Activated B cell treated with CpG ODN at 0.5 μM for 24 hours (primary cell): ENCODE measurements around the gene U2AF1L4. TPM values are rescaled to one million over a fixed set of nuclear protein-coding genes. Genes with fewer than 3 reads are reported as not detected.

Source experiments
- ATAC-seq: fragments of 200-7000 bp; cut with Tn5 transposase; one replicate; pipeline ENCODE4 v1.10.0; 2021; ENCODE audit warnings: low read depth, mild to moderate bottlenecking, moderate library complexity
- CTCF ChIA-PET: fragments of 350-600 bp; sonication (Branson Sonifier 250); formaldehyde crosslinking; loops from one replicate; lab custom pipeline; 2021; ENCODE audit warnings: antibody characterized with exemption; lab: Charles Lee
- POLR2A ChIA-PET: fragments of 350-600 bp; sonication (Branson Sonifier 250); formaldehyde crosslinking; loops from one replicate; lab custom pipeline; 2021; ENCODE audit warnings: antibody characterized with exemption; lab: Charles Lee
- DNase-seq: peaks from one replicate; pipeline ENCODE4 v3.0.0; 2022
- H3K27ac Mint-ChIP-seq: one replicate; pipeline ENCODE4 v1.8.0; 2020; ENCODE audit warnings: mixed read lengths
- H3K27me3 Mint-ChIP-seq: one replicate; pipeline ENCODE4 v1.8.0; 2021; ENCODE audit warnings: mixed read lengths
- H3K36me3 Mint-ChIP-seq: one replicate; pipeline ENCODE4 v1.8.0; 2021; ENCODE audit warnings: low read depth, mixed read lengths
- H3K4me1 Mint-ChIP-seq: one replicate; pipeline ENCODE4 v1.8.0; 2021; ENCODE audit warnings: mixed read lengths
- H3K4me3 Mint-ChIP-seq: one replicate; pipeline ENCODE4 v1.8.0; 2020; ENCODE audit warnings: mild to moderate bottlenecking, mixed read lengths
- H3K9me3 Mint-ChIP-seq: one replicate; pipeline ENCODE4 v1.8.0; 2020; ENCODE audit warnings: mixed read lengths
- CTCF ChIP-seq: fragments of 200-600 bp; IDR thresholded peaks from one replicate; pipeline ENCODE4 v1.8.0; 2022; ENCODE audit warnings: antibody characterized with exemption, mild to moderate bottlenecking
- intact Hi-C: fragments of 100-400 bp; cut with micrococcal nuclease; formaldehyde crosslinking; loops from one replicate; pipeline ENCODE4 v1.15.1; 2024
- total RNA-seq: library from RNA; stranded (reverse); gene quantifications from 2 replicates; pipeline ENCODE4 v1.2.3, GENCODE V29; 2022

U2AF1L4 gene
- total RNA-seq, 1 donor from 2014 or later, result 46.1 TPM

GRCh38 chr19:35755550-35756376 lies 10.5 kb upstream of the U2AF1L4 start:
- intact Hi-C loops, result loop anchor here (5.0 kb wide), 1 partner anchor 208 kb away; the partner anchor contains the start of gene TMEM147
- H3K27me3 Mint-ChIP-seq, result peaks cover 15% of the 10 kb centered on the region
- peak overlapping the region; percentile 67 for H3K4me3 Mint-ChIP-seq
- no peaks in the 10 kb centered on the region for H3K9me3 Mint-ChIP-seq
- POLR2A ChIA-PET, result interaction anchor here (2.1 to 3.8 kb wide), 3 partner anchors 12 to 37 kb away, joined by 5 to 69 read pairs (median 12); partner anchors contain the start of genes IGFLR1, PSENEN and U2AF1L4
- no peak overlapping the region for H3K27ac Mint-ChIP-seq
- ATAC-seq (no peak), DNase-seq (no peak)
- CTCF ChIA-PET, result interaction anchor here (0.9 kb wide), 1 partner anchor 11 kb away, joined by 3 read pairs; the partner anchor contains the start of genes PSENEN and U2AF1L4
- H3K4me1 Mint-ChIP-seq, result peaks cover 33% of the 10 kb centered on the region
- peaks cover 34% of the 10 kb centered on the region for H3K36me3 Mint-ChIP-seq
- no peak for TF ChIP-seq CTCF

- Mint-ChIP-seq H3K27ac (no peak overlapping the region), H3K4me3 (peak overlapping the region; percentile 38), H3K4me1 (peaks cover 33% of the 10 kb centered on the region), H3K27me3 (peaks cover 15% of the 10 kb centered on the region), H3K9me3 (no peaks in the 10 kb centered on the region), H3K36me3 (peaks cover 34% of the 10 kb centered on the region)
- DNase-seq (no peak), ATAC-seq (no peak)
- POLR2A ChIA-PET, result interaction anchor here (3.8 kb wide), 1 partner anchor 11 kb away, joined by 69 read pairs; the partner anchor contains the start of genes IGFLR1, PSENEN and U2AF1L4
- TF ChIP-seq CTCF, result no peak
- CTCF ChIA-PET, result no interaction called here
- intact Hi-C loops, result loop anchor here (5.0 kb wide), 1 partner anchor 208 kb away; the partner anchor contains the start of gene TMEM147
Measured at GRCh38 chr19:35755131-35755549, 9.9 kb upstream of the U2AF1L4 start.

- TF ChIP-seq CTCF, result no peak
- intact Hi-C loops, result loop anchor here (5.0 kb wide), 1 partner anchor 207 kb away; the partner anchor contains the start of gene TMEM147
- Mint-ChIP-seq H3K27me3 (peaks cover 15% of the 10 kb centered on the region), H3K36me3 (peaks cover 34% of the 10 kb centered on the region), H3K27ac (no peak overlapping the region), H3K4me3 (no peak overlapping the region), H3K9me3 (no peaks in the 10 kb centered on the region), H3K4me1 (peaks cover 37% of the 10 kb centered on the region)
- ChIA-PET POLR2A (no interaction called here), CTCF (no interaction called here)
- no peak for DNase-seq
- ATAC-seq, result no peak
Measured at GRCh38 chr19:35754370-35755130, 9.3 kb upstream of the U2AF1L4 start.

GRCh38 chr19:35753634-35754369 lies 8.6 kb upstream of the U2AF1L4 start:
- ATAC-seq, result no peak
- no peak for TF ChIP-seq CTCF
- POLR2A ChIA-PET, result no interaction called here
- Mint-ChIP-seq H3K27me3 (peaks cover 15% of the 10 kb centered on the region), H3K36me3 (peaks cover 34% of the 10 kb centered on the region), H3K9me3 (no peaks in the 10 kb centered on the region), H3K4me3 (no peak overlapping the region), H3K4me1 (peaks cover 34% of the 10 kb centered on the region), H3K27ac (no peak overlapping the region)
- CTCF ChIA-PET, result no interaction called here
- intact Hi-C loops, result no loop called here
- DNase-seq, result no peak
